Keratinocyte (primary cell): ENCODE results near the gene RAMAC. TPM values are rescaled to one million over a fixed set of nuclear protein-coding genes. Genes with fewer than 3 reads are reported as not detected.

Experiments
- DNase-seq: peaks from one replicate; pipeline ENCODE4 v3.0.0-alpha.2; 2011; ENCODE audit warnings: low read depth, missing footprints, low spot score
- FAIRE-seq: peaks from 2 replicates; lab custom pipeline; 2011; peaks lifted over from hg19 to GRCh38; lab: Jason Lieb, UNC
- H2AFZ ChIP-seq: 2 replicates; pipeline ENCODE4 v1.6.0; 2012; ENCODE audit warnings: low read length, control low read depth, inconsistent platforms; ENCODE audit not compliant: control insufficient read depth
- H3K27ac ChIP-seq: 2 replicates; pipeline ENCODE4 v1.5.1; 2011; ENCODE audit warnings: low read length; ENCODE audit not compliant: control insufficient read depth, insufficient read depth
- H3K27me3 ChIP-seq: 3 replicates; pipeline ENCODE4 v1.6.0; 2011; ENCODE audit warnings: low read length; ENCODE audit not compliant: control insufficient read depth, insufficient read depth; ENCODE audit errors: extremely low read depth
- H3K36me3 ChIP-seq, 2 experiments: 2 replicates in 1 of 2; 3 replicates in 1 of 2; pipeline ENCODE4 v1.5.1; 2011; ENCODE audit warnings: low read length in 2 of 2, mild to moderate bottlenecking in 1 of 2; ENCODE audit not compliant: control insufficient read depth in 2 of 2, insufficient read depth in 2 of 2; ENCODE audit errors: extremely low read depth in 1 of 2
- H3K4me1 ChIP-seq: 3 replicates; pipeline ENCODE4 v1.5.1; 2011; ENCODE audit warnings: low read length; ENCODE audit not compliant: control insufficient read depth, insufficient read depth; ENCODE audit errors: extremely low read depth
- H3K4me2 ChIP-seq: 3 replicates; pipeline ENCODE4 v1.6.0; 2011; ENCODE audit warnings: low read depth, low read length; ENCODE audit not compliant: control insufficient read depth, insufficient read depth; ENCODE audit errors: extremely low read depth
- H3K4me3 ChIP-seq, 3 experiments: fragments of 200-600 bp in 1 of 3; sonication (generic) in 1 of 3; 2 replicates in 2 of 3; 3 replicates in 1 of 3; pipeline ENCODE4 v1.5.1; 2011 to 2016; ENCODE audit warnings: low read length in 3 of 3, mild to moderate bottlenecking in 3 of 3, control low read depth in 2 of 3, inconsistent platforms in 1 of 3, low read depth in 1 of 3, mixed read lengths in 1 of 3, mixed run types in 1 of 3, moderate library complexity in 1 of 3; ENCODE audit not compliant: control insufficient read depth in 2 of 3, insufficient read depth in 2 of 3; ENCODE audit errors: extremely low read depth in 1 of 3
- H3K79me2 ChIP-seq: 2 replicates; pipeline ENCODE4 v1.6.0; 2012; ENCODE audit warnings: low read length; ENCODE audit not compliant: control insufficient read depth, insufficient read depth
- H3K9ac ChIP-seq: 3 replicates; pipeline ENCODE4 v1.6.0; 2011; ENCODE audit warnings: low read length; ENCODE audit not compliant: control insufficient read depth, insufficient read depth; ENCODE audit errors: extremely low read depth
- H3K9me1 ChIP-seq: 3 replicates; pipeline ENCODE4 v1.6.0; 2011; ENCODE audit warnings: low read length; ENCODE audit not compliant: control insufficient read depth, insufficient read depth; ENCODE audit errors: extremely low read depth
- H3K9me3 ChIP-seq: 2 replicates; pipeline ENCODE4 v1.5.1; 2012; ENCODE audit warnings: low read depth, low read length; ENCODE audit not compliant: control insufficient read depth
- H4K20me1 ChIP-seq: 3 replicates; pipeline ENCODE4 v1.6.0; 2011; ENCODE audit warnings: low read length; ENCODE audit not compliant: control insufficient read depth, insufficient read depth; ENCODE audit errors: extremely low read depth
- EZH2 ChIP-seq: IDR thresholded peaks from one replicate; pipeline ENCODE4 v1.6.1; 2012; ENCODE audit warnings: inconsistent platforms, mild to moderate bottlenecking, low read length, moderate library complexity
- dilution Hi-C: fragments of 300-500 bp; cut with MboI; formaldehyde crosslinking; loops from one replicate; pipeline ENCODE4 v1.7.0; 2020; ENCODE audit warnings: low sequenced_read_pairs; ENCODE audit not compliant: extremely low pct_ligation_motif_present
- polyA plus RNA-seq, 5 experiments: library from polyadenylated mRNA; depleted of rRNA in 3 of 5; stranded (reverse) in 3 of 5; stranded (forward) in 1 of 5; unstranded in 1 of 5; fragments of >200 nt; gene quantifications; 1 replicate in 1 of 5; 2 replicates in 3 of 5; 3 replicates in 1 of 5; pipeline versions ENCODE4 v1.2.1 to v1.2.3, GENCODE V29; 2011 to 2012; ENCODE audit warnings: missing spikeins in 2 of 5, low read depth in 1 of 5, low replicate concordance in 1 of 5
- TF ChIP-seq, protein P1 (sequence below), 3 experiments: IDR thresholded peaks in 1 of 3; conservative IDR thresholded peaks in 1 of 3; optimal IDR thresholded peaks in 1 of 3; 2 replicates in 2 of 3; 3 replicates in 1 of 3; pipeline versions ENCODE3 to v1.5.1; 2011; ENCODE audit warnings: low read length in 3 of 3, mild to moderate bottlenecking in 3 of 3, moderate library complexity in 2 of 3, control low read depth in 1 of 3, inconsistent platforms in 1 of 3; ENCODE audit not compliant: insufficient read depth in 2 of 3; ENCODE audit errors: extremely low read depth in 1 of 3

RAMAC gene
- polyA plus RNA-seq, 1 donor (not counting 4 experiments of a cell fraction or from before 2014, with no cell fraction given) = 35.3 TPM

DNA sequence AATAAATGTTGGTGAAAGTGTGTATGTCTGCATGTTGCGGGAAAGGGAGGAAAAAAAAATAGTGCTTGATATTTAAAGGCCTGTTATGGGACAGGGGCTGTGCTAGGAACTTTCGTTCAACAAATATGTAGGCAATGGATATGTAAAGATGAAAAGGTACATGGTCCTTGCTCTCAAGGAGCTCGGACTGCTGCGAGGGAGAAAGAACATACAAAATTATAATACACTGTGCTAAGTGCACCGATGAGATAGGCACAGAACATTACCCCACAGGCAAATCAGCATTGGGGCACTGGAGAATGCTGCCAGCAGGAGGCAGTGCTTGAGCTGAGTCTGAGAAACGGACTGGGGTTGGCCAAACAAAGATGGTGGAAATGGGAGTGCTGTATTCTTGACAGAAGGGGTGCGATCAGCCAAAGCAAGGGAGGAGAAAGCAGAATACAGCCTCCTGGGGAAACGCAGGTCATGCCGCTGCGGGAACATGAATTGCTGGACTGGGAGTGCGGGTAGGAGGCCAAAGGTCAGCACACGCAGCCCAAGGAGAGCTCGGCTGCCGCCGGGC is 24.8 kb downstream of the RAMAC start:
- TF ChIP-seq EZH2 = no peak
- TF ChIP-seq, protein P1, sequence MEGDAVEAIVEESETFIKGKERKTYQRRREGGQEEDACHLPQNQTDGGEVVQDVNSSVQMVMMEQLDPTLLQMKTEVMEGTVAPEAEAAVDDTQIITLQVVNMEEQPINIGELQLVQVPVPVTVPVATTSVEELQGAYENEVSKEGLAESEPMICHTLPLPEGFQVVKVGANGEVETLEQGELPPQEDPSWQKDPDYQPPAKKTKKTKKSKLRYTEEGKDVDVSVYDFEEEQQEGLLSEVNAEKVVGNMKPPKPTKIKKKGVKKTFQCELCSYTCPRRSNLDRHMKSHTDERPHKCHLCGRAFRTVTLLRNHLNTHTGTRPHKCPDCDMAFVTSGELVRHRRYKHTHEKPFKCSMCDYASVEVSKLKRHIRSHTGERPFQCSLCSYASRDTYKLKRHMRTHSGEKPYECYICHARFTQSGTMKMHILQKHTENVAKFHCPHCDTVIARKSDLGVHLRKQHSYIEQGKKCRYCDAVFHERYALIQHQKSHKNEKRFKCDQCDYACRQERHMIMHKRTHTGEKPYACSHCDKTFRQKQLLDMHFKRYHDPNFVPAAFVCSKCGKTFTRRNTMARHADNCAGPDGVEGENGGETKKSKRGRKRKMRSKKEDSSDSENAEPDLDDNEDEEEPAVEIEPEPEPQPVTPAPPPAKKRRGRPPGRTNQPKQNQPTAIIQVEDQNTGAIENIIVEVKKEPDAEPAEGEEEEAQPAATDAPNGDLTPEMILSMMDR (optimal IDR thresholded peaks at IDR 0.05 in 1 of 3, IDR thresholded peaks at IDR 0.05 in 1 of 3, conservative IDR thresholded peaks at IDR 0.05 in 1 of 3; ENCODE audit: extremely low read depth in 1 of 3, insufficient read depth in 2 of 3, low read length in 3 of 3) = peak; percentile 89 to 97 (median 96)
- Histone ChIP-seq H3K27me3 (no peaks in the 10 kb centered on the region), H3K36me3 (peaks cover 9 to 15% of the 10 kb centered on the region in 2 experiments), H3K9me3 (no peaks in the 10 kb centered on the region), H3K79me2 (peaks cover 26% of the 10 kb centered on the region), H3K27ac (peak overlapping the region; percentile 74), H3K4me1 (peaks cover 14% of the 10 kb centered on the region), H3K4me2 (peak overlapping the region; percentile 93), H3K9ac (peak overlapping the region; percentile 82), H2AFZ (peak overlapping the region; percentile 92), H3K4me3 (peak overlapping the region; percentile 77 to 94 (median 86)), H3K9me1 (no peaks in the 10 kb centered on the region), H4K20me1 (no peaks in the 10 kb centered on the region)
- FAIRE-seq (peak; percentile 20), DNase-seq (no peak)
- dilution Hi-C loops = no loop called here

DNA sequence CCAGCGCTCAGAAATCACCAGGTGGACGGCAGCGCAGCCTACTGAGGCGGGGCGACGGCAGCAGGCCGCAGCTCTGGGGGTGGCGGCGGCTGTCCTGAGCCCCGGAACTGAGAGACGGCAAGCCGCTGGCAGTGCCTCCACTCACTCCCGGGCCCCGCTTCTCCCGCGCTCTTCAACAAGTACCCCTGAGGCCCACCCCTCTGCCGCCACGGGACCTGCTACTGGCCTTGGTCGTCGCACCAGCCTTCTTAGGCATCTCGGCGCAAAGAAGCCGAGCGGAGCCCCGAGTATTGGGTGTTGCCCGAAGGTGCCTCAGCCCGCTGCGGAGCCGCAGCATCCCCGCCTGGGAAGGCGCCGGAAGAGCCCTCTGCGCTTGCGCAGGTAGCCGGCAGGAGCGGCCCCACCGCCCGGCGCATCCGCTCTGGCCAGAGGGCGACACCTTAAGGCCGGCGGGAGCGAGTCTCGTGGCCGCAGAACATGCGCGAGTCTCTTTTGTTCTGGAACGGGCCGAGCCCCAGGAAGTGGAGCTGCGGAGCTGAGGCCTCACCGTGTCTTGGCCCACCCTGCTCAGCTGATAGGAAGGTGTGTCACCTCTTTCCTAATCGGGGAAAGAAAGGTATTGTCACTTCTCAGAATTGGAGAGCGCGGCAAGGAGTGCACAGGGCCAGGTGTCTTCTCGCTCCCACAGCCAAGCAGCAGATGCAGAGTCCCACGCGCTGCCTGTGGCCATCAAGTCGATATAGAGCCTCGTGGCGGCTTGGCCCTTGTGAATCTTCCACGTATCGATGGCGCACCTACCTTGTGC is 25.5 kb downstream of the RAMAC start, which contains the start of gene C15orf40:
Gene C15orf40 (minus strand): TSS at position 369 of the 805 bp plus-strand sequence. CDS start 32 bp downstream, at position 337.
- DNase-seq = peak; percentile 66
- peak within 1 kb of the TSS; percentile 77 to 94 (median 86) for H3K4me3 ChIP-seq

More for the DNA sequence above, 25.5 kb downstream of the RAMAC start, which contains the start of gene C15orf40:
- no peak for FAIRE-seq
- Histone ChIP-seq H3K9ac (peak within 1 kb of the TSS; percentile 82), H3K9me1 (no peaks in the 10 kb centered on the region), H2AFZ (peak within 1 kb of the TSS; percentile 92), H3K36me3 (peaks cover 9 to 15% of the 10 kb centered on the region in 2 experiments), H3K79me2 (peaks cover 26% of the 10 kb centered on the region), H3K4me2 (peak within 1 kb of the TSS; percentile 93), H3K27ac (peak within 1 kb of the TSS; percentile 74), H4K20me1 (no peaks in the 10 kb centered on the region), H3K4me1 (peaks cover 14% of the 10 kb centered on the region), H3K9me3 (no peaks in the 10 kb centered on the region), H3K27me3 (no peaks in the 10 kb centered on the region)
- no peak for TF ChIP-seq EZH2
- TF ChIP-seq, protein P1 (optimal IDR thresholded peaks at IDR 0.05 in 1 of 3, IDR thresholded peaks at IDR 0.05 in 1 of 3, conservative IDR thresholded peaks at IDR 0.05 in 1 of 3; ENCODE audit: extremely low read depth in 1 of 3, insufficient read depth in 2 of 3, low read length in 3 of 3) = peak; percentile 37 to 93 (median 67)
- dilution Hi-C loops = no loop called here
